Measurements from ENCODE around the gene CHMP2A. TPM values are rescaled to one million over a fixed set of nuclear protein-coding genes. Genes with fewer than 3 reads are reported as not detected.

CHMP2A gene
- total and polyA plus RNA-seq, 2 donors (not counting 3 experiments of a cell fraction or from before 2014, with no cell fraction given), result 105 to 150 TPM

GRCh38 chr19:58557221-58558065, 2.5 kb upstream of the CHMP2A start:
- BruUV-seq (replicated peaks), result no TSS peak
- no peak for TF ChIP-seq FOS (IDR thresholded peaks at IDR 0.05; ENCODE audit: borderline replicate concordance, insufficient read depth, low read length)
- TF ChIP-seq MYC (IDR thresholded peaks at IDR 0.05; ENCODE audit: low read depth, low read length), result no peak
- TF ChIP-seq GATA2 (IDR thresholded peaks at IDR 0.05; ENCODE audit: insufficient read depth, insufficient read length, low read depth, low read length), result no peak
- TF ChIP-seq POLR2AphosphoS5 (IDR thresholded peaks at IDR 0.05; ENCODE audit: insufficient read depth, low read depth, low read length), result no peak
- no peak for TF ChIP-seq POLR2A (IDR thresholded peaks at IDR 0.05; ENCODE audit: low read depth, low read length)
- Histone ChIP-seq H2AFZ (ENCODE audit: low read depth, low read length) (no peak overlapping the region), H3K27me3 (ENCODE audit: control insufficient read depth in 2 of 2, insufficient read depth in 2 of 2, low read length in 2 of 2) (peaks cover 6 to 11% of the 10 kb centered on the region in 2 experiments), H3K27ac (ENCODE audit: insufficient read depth, low read depth, low read length) (peak overlapping the region; percentile 64), H3K4me1 (ENCODE audit: control insufficient read depth, extremely low read depth, insufficient read depth, low read length) (peaks cover 38% of the 10 kb centered on the region), H3K9me3 (replicated peaks; ENCODE audit: control insufficient read depth, insufficient read depth, low read length) (no peaks in the 10 kb centered on the region), H3K9ac (replicated peaks; ENCODE audit: extremely low read depth, insufficient read depth, low read length) (peak overlapping the region; percentile 92), H3K4me3 (replicated peaks in 1 of 3; ENCODE audit: insufficient read depth in 1 of 3, low read depth in 1 of 3, low read length in 3 of 3) (peak overlapping the region; percentile 57 to 88 (median 85)), H3K79me2 (ENCODE audit: control insufficient read depth, insufficient read depth, low read length) (peaks cover 23% of the 10 kb centered on the region), H3K9me1 (replicated peaks; ENCODE audit: control insufficient read depth, extremely low read depth, insufficient read depth, low read length) (no peaks in the 10 kb centered on the region), H3K36me3 (ENCODE audit: control insufficient read depth in 2 of 2, extremely low read depth in 1 of 2, insufficient read depth in 2 of 2, low read length in 2 of 2) (peaks cover 5 to 10% of the 10 kb centered on the region in 2 experiments), H4K20me1 (replicated peaks; ENCODE audit: control insufficient read depth, extremely low read depth, insufficient read depth, low read length) (no peaks in the 10 kb centered on the region), H3K4me2 (ENCODE audit: insufficient read depth, low read length) (peak overlapping the region; percentile 81)
- ChIA-PET POLR2A (no interaction called here), CTCF (interaction anchor here (1.0 to 2.3 kb wide), 3 partner anchors 14 to 43 kb away, joined by 3 to 14 read pairs (median 5); partner anchors contain the start of genes TRIM28 and ZBTB45)
- DNase-seq (ENCODE audit: low read depth, low spot score), result no peak
- no peak for FAIRE-seq
- intact Hi-C loops (cut with micrococcal nuclease), result no loop called here
- dilution Hi-C loops (cut with MboI; ENCODE audit: extremely low pct_ligation_motif_present, low sequenced_read_pairs), result no loop called here

- Histone ChIP-seq H4K20me1 (replicated peaks; ENCODE audit: control insufficient read depth, extremely low read depth, insufficient read depth, low read length) (no peaks in the 10 kb centered on the region), H3K9ac (replicated peaks; ENCODE audit: extremely low read depth, insufficient read depth, low read length) (peak overlapping the region; percentile 92), H3K9me3 (replicated peaks; ENCODE audit: control insufficient read depth, insufficient read depth, low read length) (no peaks in the 10 kb centered on the region), H3K27ac (ENCODE audit: insufficient read depth, low read depth, low read length) (no peak overlapping the region), H3K4me2 (ENCODE audit: insufficient read depth, low read length) (peak overlapping the region; percentile 81), H3K4me1 (ENCODE audit: control insufficient read depth, extremely low read depth, insufficient read depth, low read length) (peaks cover 34% of the 10 kb centered on the region), H3K36me3 (ENCODE audit: control insufficient read depth in 2 of 2, extremely low read depth in 1 of 2, insufficient read depth in 2 of 2, low read length in 2 of 2) (peaks cover 8 to 17% of the 10 kb centered on the region in 2 experiments), H3K79me2 (ENCODE audit: control insufficient read depth, insufficient read depth, low read length) (peaks cover 23% of the 10 kb centered on the region), H3K27me3 (ENCODE audit: control insufficient read depth in 2 of 2, insufficient read depth in 2 of 2, low read length in 2 of 2) (peaks cover 4% of the 10 kb centered on the region in 2 experiments), H3K4me3 (replicated peaks in 1 of 3; ENCODE audit: insufficient read depth in 1 of 3, low read depth in 1 of 3, low read length in 3 of 3) (peak overlapping the region in 2 of 3 experiments; percentile 57 to 85), H3K9me1 (replicated peaks; ENCODE audit: control insufficient read depth, extremely low read depth, insufficient read depth, low read length) (no peaks in the 10 kb centered on the region), H2AFZ (ENCODE audit: low read depth, low read length) (no peak overlapping the region)
- TF ChIP-seq JUN (IDR thresholded peaks at IDR 0.05; ENCODE audit: borderline replicate concordance, insufficient read depth, insufficient read length, low read depth) (no peak), CTCF (IDR thresholded peaks at IDR 0.05; ENCODE audit: extremely low read depth in 1 of 2, insufficient read depth in 1 of 2, low read depth in 1 of 2, low read length in 2 of 2) (no peak), GATA2 (IDR thresholded peaks at IDR 0.05; ENCODE audit: insufficient read depth, insufficient read length, low read depth, low read length) (no peak), EZH2 (IDR thresholded peaks at IDR 0.05; ENCODE audit: borderline replicate concordance, low read depth, low read length, severe bottlenecking) (no peak), POLR2A (IDR thresholded peaks at IDR 0.05; ENCODE audit: low read depth, low read length) (no peak), MYC (IDR thresholded peaks at IDR 0.05; ENCODE audit: low read depth, low read length) (no peak), MAX (IDR thresholded peaks at IDR 0.05; ENCODE audit: insufficient read depth, insufficient read length) (no peak), POLR2AphosphoS5 (IDR thresholded peaks at IDR 0.05; ENCODE audit: insufficient read depth, low read depth, low read length) (no peak), FOS (IDR thresholded peaks at IDR 0.05; ENCODE audit: borderline replicate concordance, insufficient read depth, low read length) (no peak)
- dilution Hi-C loops (cut with MboI; ENCODE audit: extremely low pct_ligation_motif_present, low sequenced_read_pairs) (no loop called here), intact Hi-C loops (cut with micrococcal nuclease) (no loop called here)
- DNase-seq (ENCODE audit: low read depth, low spot score), result no peak
- CTCF ChIA-PET, result interaction anchor here (2.3 kb wide), 1 partner anchor 37 kb away, joined by 14 read pairs; the partner anchor contains the start of gene ZBTB45
- POLR2A ChIA-PET, result no interaction called here
- FAIRE-seq, result no peak
- no TSS peak for BruUV-seq (replicated peaks)
Observed at GRCh38 chr19:58556622-58557220, 1.8 kb upstream of the CHMP2A start.
